GM19193 (cell line): ENCODE results near the gene NEURL1B.

Experiments used
- POLR2A ChIP-seq: IDR thresholded peaks from 4 replicates; pipeline ENCODE4 v1.6.1; 2011; ENCODE audit not compliant: insufficient read depth, insufficient read length; ENCODE audit errors: extremely low read depth

NEURL1B gene

GRCh38 chr5:172637740-172638139 lies 3.3 kb upstream of the NEURL1B start:
- TF ChIP-seq POLR2A = no peak

DNA sequence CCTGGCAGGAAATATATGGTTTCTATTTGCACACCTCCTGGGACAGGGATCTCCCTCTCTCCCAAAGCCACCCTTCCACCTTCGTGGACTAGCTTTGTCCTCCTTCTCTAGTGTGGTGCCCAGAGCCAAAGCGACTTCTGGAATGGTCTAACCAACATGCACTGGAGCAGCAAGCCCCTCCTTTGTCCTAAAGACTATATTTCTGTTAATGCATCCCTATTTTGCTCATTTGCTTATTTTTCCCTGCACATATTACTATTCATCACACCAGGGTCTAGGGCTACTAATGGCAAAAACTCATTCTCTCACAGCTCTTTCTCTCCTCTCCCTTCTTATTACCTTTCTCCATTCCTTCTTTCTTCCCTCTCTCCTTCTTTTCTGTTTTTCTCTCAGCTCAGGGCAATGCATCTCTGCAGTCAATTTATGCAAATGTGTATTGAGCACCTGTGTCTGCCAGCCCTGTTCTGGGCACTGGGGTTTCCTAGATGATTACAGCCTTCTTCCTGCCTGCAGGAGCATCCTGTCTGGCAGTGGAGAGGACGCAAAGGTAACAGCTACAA lies 2.8 kb upstream of the NEURL1B start:
- no peak for TF ChIP-seq POLR2A

GRCh38 chr5:172640139-172640538 lies 924 bp upstream of the NEURL1B start:
- no peak for TF ChIP-seq POLR2A

DNA sequence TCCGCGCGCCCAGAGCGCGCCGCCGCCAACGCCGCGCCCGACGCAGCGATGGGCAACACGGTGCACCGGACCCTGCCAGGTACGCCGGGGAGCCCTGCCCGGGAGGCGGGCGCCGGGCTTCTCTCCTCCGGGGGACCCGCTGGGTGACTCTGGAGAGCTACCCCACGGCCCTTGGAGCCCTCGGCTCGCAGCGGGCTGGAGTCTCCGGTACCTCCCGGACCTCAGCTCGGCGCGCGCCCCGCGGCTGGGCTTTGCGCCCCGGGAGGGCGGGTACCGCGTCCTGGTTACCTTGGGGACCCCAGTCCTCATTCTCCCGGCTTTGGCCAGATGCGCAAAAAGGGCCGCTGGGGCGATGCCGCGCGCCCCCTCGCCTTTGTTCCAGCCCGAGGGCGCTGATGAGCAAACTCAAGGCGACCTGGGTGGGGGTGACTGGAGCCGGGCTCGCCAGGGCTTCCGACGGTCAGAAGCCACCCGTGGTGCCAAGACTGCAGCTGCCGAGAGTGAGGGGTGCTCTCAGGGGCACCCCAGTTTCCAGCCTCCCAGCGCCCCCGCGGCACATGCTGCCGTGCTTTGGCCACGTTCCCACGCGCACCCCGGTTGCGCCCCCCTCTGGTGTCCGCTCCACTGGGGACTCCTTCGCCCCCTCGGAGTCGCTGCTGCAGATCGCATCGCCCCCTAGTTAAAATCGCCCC lies 442 bp downstream of the NEURL1B start:
- TF ChIP-seq POLR2A = no peak

DNA sequence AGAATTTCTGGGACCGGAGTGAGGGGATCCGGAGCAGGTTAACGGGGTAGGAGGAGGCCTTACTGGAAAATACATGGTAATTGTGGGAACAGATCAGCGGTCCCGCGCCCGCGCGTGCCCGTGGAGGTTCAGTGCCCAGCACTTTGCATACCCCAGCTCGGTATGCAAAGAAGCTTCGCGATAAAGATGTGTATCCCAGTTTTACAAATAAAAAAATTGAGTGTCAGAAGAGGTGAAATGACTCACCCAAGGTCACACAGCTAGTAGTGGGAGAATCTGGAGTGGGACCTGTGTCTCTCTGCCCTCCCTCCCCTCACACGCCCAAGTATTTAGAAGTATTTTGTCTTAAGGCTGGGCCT lies 967 bp downstream of the NEURL1B start:
- TF ChIP-seq POLR2A = no peak

- no peak for TF ChIP-seq POLR2A
Measured at GRCh38 chr5:172642486-172642885, 1.4 kb downstream of the NEURL1B start.

- no peak for TF ChIP-seq POLR2A
Measured at GRCh38 chr5:172642926-172643871, 2.1 kb downstream of the NEURL1B start.

DNA sequence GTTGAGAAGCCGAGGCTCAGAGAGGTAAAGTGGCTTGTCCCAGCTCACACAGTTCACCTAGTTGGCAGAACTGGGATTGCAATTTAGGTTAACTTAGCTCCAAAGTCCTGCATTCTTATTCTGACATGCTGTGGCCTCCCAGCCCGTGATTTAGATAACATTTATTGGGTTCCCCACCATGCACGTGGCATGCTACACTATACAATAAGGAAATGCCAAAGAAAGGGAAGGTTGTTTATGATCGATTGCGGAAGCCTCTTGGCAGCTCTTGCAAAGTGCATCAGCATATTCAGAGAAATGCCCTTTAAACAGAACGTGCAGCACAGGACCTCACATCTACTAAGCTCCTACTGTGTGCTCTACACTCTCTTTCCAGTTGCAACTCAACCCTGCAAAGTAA lies 3.2 kb downstream of the NEURL1B start:
- no peak for TF ChIP-seq POLR2A

- no peak for TF ChIP-seq POLR2A
Measured at GRCh38 chr5:172644711-172645110, 3.6 kb downstream of the NEURL1B start.

GRCh38 chr5:172645271-172646055 lies 4.4 kb downstream of the NEURL1B start:
- no peak for TF ChIP-seq POLR2A

DNA sequence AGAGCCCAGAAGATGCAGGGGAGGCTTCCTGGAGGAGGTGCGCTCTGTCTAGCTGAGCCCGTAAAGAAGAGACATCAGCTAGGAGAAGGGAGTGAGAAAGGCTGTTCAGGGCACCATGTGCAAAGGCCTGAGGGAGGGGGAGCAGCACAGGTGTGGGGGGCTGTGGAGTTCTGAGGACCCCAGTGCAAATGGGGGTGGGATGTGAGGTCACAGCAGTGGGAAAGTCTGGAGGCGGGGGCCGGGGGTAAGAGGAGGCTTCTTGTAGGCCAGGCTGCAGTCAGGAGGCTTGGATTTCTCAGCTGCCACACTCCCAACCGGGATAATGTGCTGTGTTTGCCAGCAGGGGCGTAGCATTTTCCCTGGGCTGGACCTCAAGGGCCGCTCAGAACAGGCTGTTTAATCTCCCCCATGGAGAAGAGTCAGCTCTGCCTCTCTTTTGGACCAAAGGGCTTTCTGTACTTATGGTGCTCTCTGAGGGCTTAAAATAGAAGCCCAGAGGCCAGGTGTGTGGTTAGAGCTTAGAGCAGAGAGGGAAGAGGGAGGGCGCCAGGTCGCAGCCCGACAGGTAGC lies 5.7 kb downstream of the NEURL1B start:
- TF ChIP-seq POLR2A = no peak

DNA sequence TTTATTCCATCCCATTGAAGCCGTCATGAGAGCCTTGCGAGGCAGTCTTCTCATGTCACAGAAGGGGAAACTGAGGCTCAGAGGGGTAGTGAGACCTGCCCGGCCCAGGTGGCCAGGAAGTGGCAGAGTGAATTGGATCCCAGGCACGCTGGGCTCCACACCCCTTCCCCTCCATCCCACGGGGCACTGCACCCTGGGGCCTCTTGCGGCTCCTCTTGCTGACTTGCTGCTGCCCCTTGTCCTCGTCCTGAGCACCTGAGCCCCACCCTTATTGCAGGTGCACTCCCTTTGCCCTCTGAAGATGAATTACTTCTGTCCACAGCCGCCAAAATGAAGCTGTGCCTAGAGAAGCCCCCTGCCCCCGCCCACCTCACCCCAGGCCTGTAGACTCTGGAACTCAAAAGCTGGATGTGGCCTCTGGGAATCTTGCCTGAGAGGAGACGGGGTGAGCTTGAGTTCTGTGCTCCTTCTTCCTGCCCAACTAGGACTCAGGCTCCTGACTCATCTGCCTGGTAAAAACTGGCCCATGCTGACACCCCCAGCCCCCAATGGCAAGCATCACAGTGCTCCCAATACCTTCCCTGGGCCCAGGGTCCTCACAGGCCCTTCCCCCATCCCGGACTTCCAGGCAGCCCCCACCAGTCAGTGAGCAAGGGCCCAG lies 6.4 kb downstream of the NEURL1B start:
- no peak for TF ChIP-seq POLR2A

- TF ChIP-seq POLR2A = no peak
Measured at GRCh38 chr5:172648013-172648381, 6.9 kb downstream of the NEURL1B start.

DNA sequence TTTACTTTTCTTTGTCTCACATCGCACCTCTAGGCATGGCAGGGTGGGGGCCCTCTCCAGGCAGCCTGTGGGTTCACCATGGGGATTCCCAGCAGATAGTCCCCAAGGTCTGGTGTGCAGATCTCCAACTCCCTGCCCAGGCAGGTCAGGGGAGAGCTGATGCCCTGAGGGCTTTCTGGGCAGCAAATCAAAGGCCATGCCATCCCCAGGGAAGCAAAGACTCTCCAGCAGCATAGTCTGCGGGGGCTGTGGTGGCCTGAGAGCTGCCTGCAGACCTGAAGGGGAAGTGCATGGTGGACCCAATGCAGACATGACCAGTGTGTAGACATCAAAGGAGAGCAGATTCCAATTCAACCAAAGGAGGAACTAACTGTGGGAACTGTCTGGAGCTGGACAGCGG lies 7.7 kb downstream of the NEURL1B start:
- no peak for TF ChIP-seq POLR2A
